Smooth muscle cell of the brain vasculature (primary cell): Measurements from ENCODE around the gene MERTK.

Experiments used
- DNase-seq: peaks from one replicate; pipeline ENCODE4 v3.0.0-alpha.2; 2012; ENCODE audit warnings: low read depth, low spot score

Gene MERTK

GRCh38 chr2:112075490-112076260 lies 177.3 kb downstream of the MERTK start:
- DNase-seq = no peak

DNA sequence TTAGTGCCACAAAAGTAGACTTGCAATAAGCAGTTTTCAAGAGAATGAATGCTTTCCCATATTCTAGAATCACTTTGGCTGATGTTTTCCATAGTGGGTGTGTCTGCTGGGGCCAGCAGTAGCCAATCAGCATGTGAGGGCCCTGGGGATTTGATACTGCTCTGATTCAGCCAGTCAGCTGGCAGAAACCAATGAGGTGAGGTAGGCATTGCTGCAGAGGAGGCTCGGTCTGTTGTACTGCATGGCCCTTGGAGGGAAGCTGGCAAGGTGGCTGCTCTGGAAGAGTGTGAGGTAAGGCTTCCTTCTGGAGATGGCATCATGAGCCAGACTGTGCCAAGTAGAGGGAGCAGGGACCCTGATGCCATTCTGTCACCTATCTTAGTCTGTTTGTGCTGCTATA lies 179.4 kb downstream of the MERTK start:
- DNase-seq = no peak
